Measurements from ENCODE around the gene MAP7D3.

Gene MAP7D3

GRCh38 chrX:136221851-136222513 lies 29.2 kb downstream of the MAP7D3 start:
- ATAC-seq (replicated peaks) (no peak), DNase-seq (no peak)
- peaks cover 0 to 4% of the 10 kb centered on the region in 2 donors for H3K27me3 Mint-ChIP-seq
- H3K9me3 Mint-ChIP-seq: no peaks in the 10 kb centered on the region
- no peak overlapping the region for H3K27ac Mint-ChIP-seq
- H3K36me3 Mint-ChIP-seq: peaks cover 11 to 20% of the 10 kb centered on the region in 2 donors
- H3K4me1 Mint-ChIP-seq: peaks cover 3 to 6% of the 10 kb centered on the region in 2 donors
- no peak overlapping the region for H3K4me3 Mint-ChIP-seq

GRCh38 chrX:136220951-136221350 lies 30.2 kb downstream of the MAP7D3 start:
- Mint-ChIP-seq H3K27ac (no peak overlapping the region), H3K27me3 (peaks cover 0 to 4% of the 10 kb centered on the region in 2 donors), H3K9me3 (no peaks in the 10 kb centered on the region), H3K4me1 (peaks cover 3 to 6% of the 10 kb centered on the region in 2 donors), H3K36me3 (peaks cover 11 to 15% of the 10 kb centered on the region in 2 donors), H3K4me3 (no peak overlapping the region)
- no peak for ATAC-seq (replicated peaks)
- DNase-seq: no peak

- Mint-ChIP-seq H3K36me3 (peaks cover 7 to 11% of the 10 kb centered on the region in 2 donors), H3K9me3 (no peaks in the 10 kb centered on the region), H3K27ac (no peak overlapping the region), H3K27me3 (peaks cover 0 to 4% of the 10 kb centered on the region in 2 donors), H3K4me3 (no peak overlapping the region), H3K4me1 (peaks cover 2 to 3% of the 10 kb centered on the region in 2 donors)
- DNase-seq: no peak
- ATAC-seq (replicated peaks): no peak
Measured at GRCh38 chrX:136220540-136220939, 30.7 kb downstream of the MAP7D3 start.

GRCh38 chrX:136219893-136220292 lies 31.3 kb downstream of the MAP7D3 start:
- Mint-ChIP-seq H3K4me3 (no peak overlapping the region), H3K27me3 (peaks cover 0 to 4% of the 10 kb centered on the region in 2 donors), H3K9me3 (no peaks in the 10 kb centered on the region), H3K36me3 (peaks cover 4 to 11% of the 10 kb centered on the region in 2 donors), H3K27ac (no peak overlapping the region), H3K4me1 (no peaks in the 10 kb centered on the region)
- no peak for ATAC-seq (replicated peaks)
- DNase-seq: no peak

- H3K9me3 Mint-ChIP-seq: no peaks in the 10 kb centered on the region
Measured at GRCh38 chrX:136215559-136215958, 35.6 kb downstream of the MAP7D3 start.

GRCh38 chrX:136214551-136214950 lies 36.6 kb downstream of the MAP7D3 start:
- Mint-ChIP-seq H3K9me3 (no peaks in the 10 kb centered on the region), H3K4me3 (no peak overlapping the region), H3K27ac (no peak overlapping the region), H3K4me1 (peaks cover 18 to 22% of the 10 kb centered on the region in 2 donors), H3K36me3 (peaks cover 9 to 21% of the 10 kb centered on the region in 2 donors), H3K27me3 (peaks cover 0 to 5% of the 10 kb centered on the region in 2 donors)
- ATAC-seq (replicated peaks): no peak
- no peak for DNase-seq

More at GRCh38 chrX:136215559-136215958, 35.6 kb downstream of the MAP7D3 start:
- Mint-ChIP-seq H3K4me1 (peaks cover 9 to 12% of the 10 kb centered on the region in 2 donors), H3K27me3 (peaks cover 0 to 5% of the 10 kb centered on the region in 2 donors), H3K27ac (no peak overlapping the region), H3K36me3 (peaks cover 2 to 16% of the 10 kb centered on the region in 2 donors), H3K4me3 (no peak overlapping the region)
- ATAC-seq (replicated peaks) (no peak), DNase-seq (no peak)

GRCh38 chrX:136212557-136213111 lies 38.6 kb downstream of the MAP7D3 start:
- H3K27ac Mint-ChIP-seq: no peak overlapping the region
- H3K36me3 Mint-ChIP-seq: peaks cover 12 to 25% of the 10 kb centered on the region in 2 donors

GRCh38 chrX:136211766-136212556 lies 39.2 kb downstream of the MAP7D3 start:
- Mint-ChIP-seq H3K4me3 (no peak overlapping the region), H3K4me1 (peaks cover 22 to 28% of the 10 kb centered on the region in 2 donors), H3K27me3 (peaks cover 0 to 5% of the 10 kb centered on the region in 2 donors), H3K27ac (no peak overlapping the region), H3K36me3 (peaks cover 12 to 28% of the 10 kb centered on the region in 2 donors), H3K9me3 (no peaks in the 10 kb centered on the region)
- ATAC-seq (replicated peaks) (no peak), DNase-seq (no peak)

More at GRCh38 chrX:136212557-136213111, 38.6 kb downstream of the MAP7D3 start:
- Mint-ChIP-seq H3K4me3 (peak overlapping the region in 1 of 2 donors; percentile 9), H3K27me3 (peaks cover 0 to 5% of the 10 kb centered on the region in 2 donors), H3K4me1 (peaks cover 22 to 28% of the 10 kb centered on the region in 2 donors), H3K9me3 (no peaks in the 10 kb centered on the region)
- DNase-seq (no peak), ATAC-seq (replicated peaks) (no peak)

- Mint-ChIP-seq H3K27me3 (peaks cover 0 to 5% of the 10 kb centered on the region in 2 donors), H3K27ac (no peak overlapping the region), H3K4me3 (no peak overlapping the region), H3K36me3 (peaks cover 14 to 29% of the 10 kb centered on the region in 2 donors), H3K4me1 (peaks cover 22 to 28% of the 10 kb centered on the region in 2 donors), H3K9me3 (no peaks in the 10 kb centered on the region)
- ATAC-seq (replicated peaks): no peak
- no peak for DNase-seq
Measured at GRCh38 chrX:136210806-136211205, 40.4 kb downstream of the MAP7D3 start.

- Mint-ChIP-seq H3K4me1 (peaks cover 22 to 28% of the 10 kb centered on the region in 2 donors), H3K9me3 (no peaks in the 10 kb centered on the region), H3K36me3 (peaks cover 14 to 28% of the 10 kb centered on the region in 2 donors), H3K4me3 (peak overlapping the region; percentile 17 to 66), H3K27ac (no peak overlapping the region), H3K27me3 (peaks cover 0 to 5% of the 10 kb centered on the region in 2 donors)
- ATAC-seq (replicated peaks): peak; percentile 92
- peak; percentile 10 for DNase-seq
Measured at GRCh38 chrX:136210243-136210642, 41.0 kb downstream of the MAP7D3 start.

- H3K36me3 Mint-ChIP-seq: peaks cover 14 to 26% of the 10 kb centered on the region in 2 donors
- no peak for ATAC-seq (replicated peaks)
- peak overlapping the region in 1 of 2 donors; percentile 66 for H3K4me3 Mint-ChIP-seq
- no peak for DNase-seq
- peaks cover 0 to 5% of the 10 kb centered on the region in 2 donors for H3K27me3 Mint-ChIP-seq
- H3K4me1 Mint-ChIP-seq: peaks cover 25 to 32% of the 10 kb centered on the region in 2 donors
- H3K9me3 Mint-ChIP-seq: no peaks in the 10 kb centered on the region
- no peak overlapping the region for H3K27ac Mint-ChIP-seq
Measured at GRCh38 chrX:136209751-136210150, 41.4 kb downstream of the MAP7D3 start.

GRCh38 chrX:136209016-136209738 lies 42.0 kb downstream of the MAP7D3 start:
- H3K4me1 Mint-ChIP-seq: peaks cover 27 to 37% of the 10 kb centered on the region in 2 donors
- no peaks in the 10 kb centered on the region for H3K9me3 Mint-ChIP-seq
- ATAC-seq (replicated peaks) (peak; percentile 24 to 47), DNase-seq (no peak)
- H3K27ac Mint-ChIP-seq: peak overlapping the region; percentile 22
- peaks cover 14 to 20% of the 10 kb centered on the region in 2 donors for H3K36me3 Mint-ChIP-seq
- peak overlapping the region in 1 of 2 donors; percentile 35 for H3K4me3 Mint-ChIP-seq
- H3K27me3 Mint-ChIP-seq: peaks cover 0 to 5% of the 10 kb centered on the region in 2 donors

GRCh38 chrX:136207546-136207945 lies 43.7 kb downstream of the MAP7D3 start:
- Mint-ChIP-seq H3K36me3 (peaks cover 12 to 16% of the 10 kb centered on the region in 2 donors), H3K27ac (no peak overlapping the region)
- no peak for ATAC-seq (replicated peaks)

GRCh38 chrX:136206916-136207315 lies 44.3 kb downstream of the MAP7D3 start:
- no peaks in the 10 kb centered on the region for H3K27me3 Mint-ChIP-seq
- H3K4me3 Mint-ChIP-seq: no peak overlapping the region
- no peak overlapping the region for H3K27ac Mint-ChIP-seq
- H3K36me3 Mint-ChIP-seq: peaks cover 12 to 13% of the 10 kb centered on the region in 2 donors
- no peaks in the 10 kb centered on the region for H3K9me3 Mint-ChIP-seq
- ATAC-seq (replicated peaks): no peak
- H3K4me1 Mint-ChIP-seq: peaks cover 17 to 26% of the 10 kb centered on the region in 2 donors
- DNase-seq: no peak

More at GRCh38 chrX:136207546-136207945, 43.7 kb downstream of the MAP7D3 start:
- Mint-ChIP-seq H3K4me1 (peaks cover 22 to 32% of the 10 kb centered on the region in 2 donors), H3K4me3 (no peak overlapping the region), H3K27me3 (peaks cover 0 to 1% of the 10 kb centered on the region in 2 donors), H3K9me3 (no peaks in the 10 kb centered on the region)
- no peak for DNase-seq
